COR-L47 (cell line): ENCODE data around the gene S100A1.
A peak's percentile ranks its signal among the peaks of the same experiment; 100 is the strongest.
"Not testable (repeated sequence)": the region's sequence is repeated elsewhere in the genome, so short reads cannot be mapped to it uniquely, and the experiment has no call there.

ENCODE experiments used
- DNase-seq: peaks from one replicate; lab custom pipeline; 2025; lab: John Stamatoyannopoulos, UW

Gene S100A1

DNA sequence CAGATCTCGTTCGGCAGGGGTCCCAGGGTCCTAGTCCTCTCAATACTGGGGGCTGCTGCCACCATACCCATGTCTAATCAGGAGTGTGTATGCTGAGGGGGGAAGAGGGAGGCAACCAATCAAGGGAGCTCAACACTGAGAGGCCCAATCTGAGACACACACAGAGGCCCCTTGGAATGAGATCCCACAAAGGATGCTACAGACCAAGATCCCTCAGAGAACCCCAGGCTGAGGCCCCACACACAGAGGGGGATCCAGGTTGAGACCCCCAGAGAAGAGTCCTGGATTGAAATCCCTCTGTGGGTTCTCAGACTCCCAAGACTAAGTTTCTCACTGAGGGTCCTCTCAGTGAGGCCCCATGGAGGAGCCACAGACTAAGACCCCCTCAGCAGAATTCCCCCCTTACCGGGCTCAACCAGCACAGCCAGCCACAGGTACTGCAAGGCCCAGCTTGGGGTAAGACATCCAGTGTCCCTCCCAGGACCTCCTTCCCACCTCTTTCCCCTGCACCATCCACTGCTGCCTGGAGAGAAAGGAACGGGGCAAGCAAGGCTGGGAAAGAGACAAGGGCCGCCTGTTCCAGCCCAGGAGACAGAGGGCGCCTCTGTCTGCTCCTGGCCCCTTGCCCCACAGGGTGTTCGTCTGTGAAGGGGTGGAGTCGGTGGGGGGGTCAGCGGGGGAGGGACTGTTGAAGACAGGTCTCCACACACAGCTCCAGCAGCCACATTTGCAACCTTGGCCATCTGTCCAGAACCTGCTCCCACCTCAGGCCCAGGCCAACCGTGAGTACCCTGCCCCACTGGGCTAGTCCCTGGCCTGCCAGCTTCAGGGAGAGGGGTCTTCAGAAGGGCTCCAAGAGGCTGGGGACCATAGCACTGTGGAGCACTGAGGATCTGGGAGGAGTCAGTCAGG lies at the start of gene S100A1:
Gene S100A1, plus strand, starts transcription at position 720 of the 912 bp plus-strand sequence. CDS start 2,088 bp downstream, outside the sequence.
- DNase-seq = no peak

DNA sequence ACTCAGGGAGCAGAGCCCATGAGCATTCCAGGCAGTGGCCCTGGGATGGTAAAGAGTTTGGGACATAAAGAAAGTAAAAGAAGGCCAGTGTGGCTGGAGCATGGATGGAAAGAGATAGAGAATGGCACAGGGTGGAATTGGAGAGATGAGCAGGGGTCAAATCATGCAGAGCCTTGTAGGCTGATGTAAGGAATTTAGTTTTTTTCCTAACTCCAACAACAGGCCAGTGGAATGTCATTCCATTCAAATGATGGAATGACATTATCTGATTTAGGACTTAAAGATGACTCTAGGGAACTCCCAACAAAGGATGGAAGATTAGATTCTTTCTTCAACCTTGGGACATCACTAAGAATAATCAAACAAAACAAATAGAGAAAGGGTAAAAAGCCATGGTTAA lies 49.7 kb upstream of the S100A1 start:
- DNase-seq = no peak

DNA sequence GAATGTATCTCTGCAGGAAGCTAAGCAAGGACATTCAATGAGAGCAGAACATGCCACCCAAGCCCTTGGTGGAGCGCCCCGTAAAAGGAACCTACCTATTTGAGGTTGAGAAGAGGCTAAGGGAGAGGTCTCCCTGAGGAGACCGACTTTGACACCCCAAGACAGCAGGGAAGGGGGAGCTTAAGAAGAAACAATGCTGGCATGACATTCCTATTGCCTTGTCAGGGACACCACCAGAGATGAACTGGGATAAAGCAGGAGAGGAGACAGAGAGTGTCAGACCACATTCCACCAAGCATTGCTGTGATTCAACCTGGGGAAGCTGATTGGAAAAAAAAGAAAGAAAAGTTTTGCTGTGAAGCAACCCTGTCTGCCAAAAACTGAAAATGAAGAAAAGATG lies 49.3 kb upstream of the S100A1 start:
- DNase-seq = no peak

DNA sequence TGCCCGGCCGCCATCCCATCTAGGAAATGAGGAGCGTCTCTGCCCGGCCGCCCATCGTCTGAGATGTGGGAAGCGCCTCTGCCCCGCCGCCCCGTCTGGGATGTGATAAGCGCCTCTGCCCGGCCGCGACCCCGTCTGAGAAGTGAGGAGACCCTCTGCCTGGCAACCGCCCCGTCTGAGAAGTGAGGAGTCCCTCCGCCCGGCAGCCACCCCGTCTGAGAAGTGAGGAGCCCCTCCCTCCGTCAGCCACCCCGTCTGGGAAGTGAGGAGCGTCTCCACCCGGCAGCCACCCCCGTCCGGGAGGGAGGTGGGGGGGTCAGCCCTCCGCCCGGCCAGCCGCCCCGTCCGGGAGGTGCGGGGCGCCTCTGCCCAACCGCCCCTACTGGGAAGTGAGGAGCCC lies 45.4 kb upstream of the S100A1 start:
- not testable (repeated sequence) for DNase-seq

DNA sequence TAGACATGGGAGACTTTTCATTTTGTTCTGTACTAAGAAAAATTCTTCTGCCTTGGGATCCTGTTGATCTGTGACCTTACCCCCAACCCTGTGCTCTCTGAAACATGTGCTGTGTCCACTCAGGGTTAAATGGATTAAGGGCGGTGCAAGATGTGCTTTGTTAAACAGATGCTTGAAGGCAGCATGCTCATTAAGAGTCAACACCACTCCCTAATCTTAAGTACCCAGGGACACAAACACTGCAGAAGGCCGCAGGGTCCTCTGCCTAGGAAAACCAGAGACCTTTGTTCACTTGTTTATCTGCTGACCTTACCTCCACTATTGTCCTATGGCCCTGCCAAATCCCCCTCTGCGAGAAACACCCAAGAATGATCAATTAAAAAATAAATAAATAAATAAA lies 44.7 kb upstream of the S100A1 start:
- not testable (repeated sequence) for DNase-seq

DNA sequence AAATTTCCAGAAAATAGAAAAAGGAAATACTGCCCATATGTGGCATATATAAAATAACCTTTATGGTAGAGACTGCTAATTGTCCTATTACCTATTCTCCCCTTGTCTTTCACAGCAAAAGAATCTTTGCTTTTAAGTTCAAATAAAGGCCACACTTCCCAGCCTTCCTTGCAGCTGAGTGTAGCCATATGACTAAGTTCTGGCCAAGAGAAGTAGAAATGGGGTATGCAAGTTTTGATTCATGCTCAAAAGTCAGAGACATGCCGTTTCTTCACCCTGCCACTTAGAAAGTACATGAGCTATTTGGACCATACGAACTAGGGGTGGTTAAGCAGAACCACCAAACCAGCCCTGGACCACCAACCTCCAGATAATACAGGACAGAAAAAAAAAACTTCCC lies 44.3 kb upstream of the S100A1 start:
- no peak for DNase-seq

DNA sequence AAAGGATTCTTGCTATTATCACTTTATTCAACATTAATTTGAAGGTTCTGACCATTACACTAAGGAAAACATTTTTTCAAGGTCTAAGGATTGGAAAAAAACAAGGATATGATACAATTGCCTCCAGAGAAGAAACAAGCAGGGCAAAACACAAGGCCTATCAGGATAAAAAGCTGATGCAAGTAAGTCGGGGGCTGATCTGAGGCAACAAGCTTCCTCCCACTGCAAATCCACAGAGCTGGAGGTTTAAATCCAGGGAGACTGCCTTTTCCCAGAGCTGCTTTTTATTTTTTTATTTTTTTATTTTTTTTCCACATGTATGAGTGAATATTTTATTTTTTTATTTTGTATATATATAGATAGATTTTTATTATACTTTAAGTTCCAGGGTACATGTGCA lies 43.2 kb upstream of the S100A1 start:
- no peak for DNase-seq

DNA sequence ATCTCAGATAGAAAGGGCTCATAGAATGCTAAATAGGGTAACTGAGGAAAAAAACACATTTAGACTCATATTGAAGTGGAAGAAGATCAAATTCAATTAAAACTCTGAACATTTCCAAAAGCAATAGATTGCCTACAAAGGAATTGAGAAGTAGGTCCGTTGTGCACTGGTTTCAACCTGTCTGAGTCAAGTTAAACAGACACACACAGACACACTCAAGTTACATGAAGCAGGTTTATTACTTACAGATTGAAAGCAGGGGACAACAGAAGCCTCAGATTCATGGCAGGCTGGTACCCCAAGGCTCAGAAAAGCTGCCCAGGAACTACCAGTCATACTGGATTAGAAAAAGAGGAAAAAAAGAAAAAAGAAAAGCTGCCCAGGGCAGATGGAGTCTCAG lies 41.9 kb upstream of the S100A1 start:
- no peak for DNase-seq

DNA sequence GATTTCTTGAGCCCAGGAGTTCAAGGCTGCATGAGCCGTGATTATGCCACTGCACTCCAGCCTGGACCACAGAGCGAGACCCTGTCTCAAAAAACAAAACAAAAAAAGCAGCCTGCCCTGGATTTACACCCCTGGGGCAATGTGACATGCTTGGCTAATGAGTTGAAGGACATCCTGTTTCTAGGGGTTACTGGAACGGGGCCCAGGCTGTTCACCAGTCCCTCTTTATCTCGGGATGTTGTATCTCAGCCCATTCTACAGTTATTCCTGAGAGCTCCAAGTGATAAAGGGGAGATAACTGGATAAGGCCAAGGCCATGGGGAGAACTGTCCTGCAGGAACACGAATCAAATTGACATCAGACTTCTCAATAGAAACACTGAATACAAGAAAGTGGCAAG lies 40.9 kb upstream of the S100A1 start:
- DNase-seq = no peak

DNA sequence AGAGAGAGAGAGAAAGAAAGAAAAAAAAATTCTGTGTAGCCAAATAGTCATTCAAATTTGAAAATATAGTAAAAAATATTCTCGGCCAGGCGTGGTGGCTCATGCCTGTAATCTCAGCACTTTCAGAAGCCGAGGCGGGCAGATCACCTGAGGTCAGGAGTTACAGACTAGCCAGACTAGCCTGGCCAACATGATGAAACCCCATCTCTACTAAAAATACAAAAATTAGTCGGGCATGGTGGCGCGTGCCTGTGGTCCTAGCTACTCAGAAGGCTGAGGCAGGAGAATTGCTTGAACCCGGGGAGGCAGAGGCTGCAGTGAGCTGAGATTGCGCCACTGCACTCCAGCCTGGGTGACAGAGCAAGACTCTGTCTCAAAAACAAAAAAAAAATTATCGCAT lies 40.2 kb upstream of the S100A1 start:
- DNase-seq = not testable (repeated sequence)

DNA sequence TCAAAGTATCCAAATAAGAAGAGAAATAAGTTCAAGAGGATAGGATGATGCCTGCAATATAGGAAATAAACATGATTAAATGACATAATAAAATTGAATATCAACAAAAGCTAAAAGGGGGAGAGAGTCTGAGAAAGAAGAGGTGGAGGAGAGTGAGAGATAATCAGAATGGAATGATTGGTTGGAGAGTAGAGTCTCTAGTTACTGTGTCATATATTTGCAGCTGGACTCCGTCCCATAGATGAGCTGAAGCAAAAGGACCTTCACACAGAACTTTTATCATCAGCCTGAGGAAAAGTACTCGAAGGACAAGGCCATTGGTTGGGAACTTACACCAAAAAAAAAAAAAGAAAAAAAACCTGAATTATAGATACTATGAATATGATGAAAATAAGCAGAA lies 39.8 kb upstream of the S100A1 start:
- no peak for DNase-seq

DNA sequence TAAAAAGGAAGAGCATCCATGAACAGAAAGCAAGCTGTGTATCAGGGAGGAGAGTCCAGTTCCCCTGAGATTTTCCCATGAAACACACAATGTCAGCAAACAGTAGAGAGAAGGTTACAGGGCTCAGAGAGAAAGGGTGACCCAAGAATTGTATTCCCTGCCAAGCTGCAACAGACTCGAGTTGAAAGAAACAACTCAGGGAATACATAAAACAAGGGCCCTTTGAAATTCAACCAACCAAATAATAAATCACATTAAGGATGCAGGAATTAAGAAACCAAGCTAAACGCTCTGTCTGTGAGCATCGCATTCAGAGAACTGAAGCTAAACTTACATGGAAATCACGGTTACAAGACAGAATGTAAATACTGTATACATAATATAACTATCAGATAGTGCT lies 35.5 kb upstream of the S100A1 start:
- no peak for DNase-seq

DNA sequence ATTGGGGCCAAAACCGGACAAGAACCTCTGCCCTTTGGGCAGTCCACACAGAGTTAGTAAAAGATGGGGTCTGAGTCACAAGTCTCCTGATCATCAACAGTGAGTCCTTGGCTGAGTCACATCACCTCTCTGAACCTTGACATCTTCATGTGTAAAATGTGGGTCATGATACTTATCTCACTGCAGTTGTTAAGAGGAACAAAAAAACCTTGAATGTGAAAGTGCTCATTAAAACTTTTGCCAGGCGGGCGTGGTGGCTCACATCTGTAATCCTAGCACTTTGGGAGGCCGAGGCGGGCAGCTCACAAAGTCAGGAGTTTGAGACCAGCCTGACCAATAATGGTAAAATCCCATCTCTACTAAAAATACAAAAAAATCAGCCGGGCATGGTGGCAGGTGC lies 31.0 kb upstream of the S100A1 start:
- DNase-seq = no peak

DNA sequence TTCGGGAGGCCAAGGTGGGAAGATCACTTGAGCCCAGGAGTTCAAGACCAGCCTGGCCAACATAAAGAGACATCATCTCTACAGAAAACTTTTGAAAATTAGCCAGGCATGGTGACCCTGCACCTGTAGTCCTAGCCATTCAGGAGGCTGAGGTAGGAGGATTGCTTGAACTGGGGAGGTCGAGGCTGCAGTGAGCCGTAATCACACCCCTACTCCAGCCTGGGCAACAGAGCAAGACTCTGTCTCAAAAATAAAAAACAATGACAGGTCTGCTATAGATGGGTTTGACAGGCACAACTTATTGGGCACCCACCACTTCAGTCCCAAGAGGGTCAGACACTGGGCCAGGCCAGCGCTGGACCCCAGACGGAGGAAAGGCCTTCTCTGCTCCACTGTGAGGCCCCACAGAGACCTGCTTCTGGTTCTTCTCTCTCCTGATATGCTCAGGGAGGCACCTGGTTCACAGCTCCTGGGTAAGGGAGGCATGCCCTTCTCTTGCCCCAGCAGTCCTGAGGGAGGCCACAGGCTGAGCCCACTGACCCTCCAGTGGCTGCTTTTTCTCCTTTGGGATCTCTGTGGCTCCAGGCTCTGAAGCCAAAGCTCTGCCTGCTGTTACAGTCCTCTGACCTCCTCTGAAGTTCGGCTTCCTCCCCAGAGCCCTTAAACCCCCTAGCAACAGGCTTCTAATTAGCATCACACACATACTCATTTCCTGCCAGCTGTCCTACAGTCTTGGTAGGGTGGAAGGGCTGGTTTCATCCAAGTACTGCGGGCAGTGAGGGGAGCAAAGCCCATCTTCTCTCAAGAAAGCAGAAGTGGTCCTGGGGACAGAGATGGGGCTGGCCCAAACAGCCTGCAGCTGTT lies 29.7 kb upstream of the S100A1 start:
- peak; percentile 50 for DNase-seq

DNA sequence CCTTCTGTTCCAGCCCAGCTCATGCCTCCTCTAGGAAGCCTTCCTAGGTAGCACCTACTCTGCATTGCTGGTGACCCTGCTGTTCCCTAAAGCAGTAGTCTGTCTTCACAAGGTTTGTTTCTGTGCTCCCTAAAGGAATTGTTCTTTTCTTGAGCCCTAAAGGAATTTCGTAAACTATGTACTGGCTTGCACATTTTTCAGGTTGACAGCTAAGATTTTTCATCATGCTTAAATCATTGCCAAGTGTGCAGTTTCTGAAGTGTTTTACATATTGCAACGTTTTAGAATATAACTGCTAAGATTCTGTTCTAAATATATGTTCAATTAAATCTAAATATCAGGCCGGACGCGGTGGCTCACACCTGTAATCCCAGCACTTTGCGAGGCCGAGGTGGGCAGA lies 28.4 kb upstream of the S100A1 start:
- no peak for DNase-seq

DNA sequence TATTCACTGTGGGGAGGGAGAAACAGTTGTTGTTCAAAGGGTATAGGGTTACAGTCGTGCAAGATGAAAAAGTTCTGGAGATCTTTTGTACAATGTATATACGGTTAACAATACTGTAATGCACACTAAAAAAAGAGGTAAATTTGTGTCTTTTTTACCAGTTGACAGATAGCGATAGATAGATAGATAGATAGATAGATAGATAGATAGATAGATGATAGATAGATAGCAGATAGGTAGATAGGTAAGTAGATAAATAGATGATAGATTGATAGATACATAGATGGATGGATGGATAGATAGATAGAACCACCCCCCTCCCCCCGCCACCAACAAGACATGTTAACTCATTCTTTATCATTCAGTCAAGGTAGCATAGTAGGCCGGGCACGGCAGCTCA lies 25.5 kb upstream of the S100A1 start:
- DNase-seq = no peak

DNA sequence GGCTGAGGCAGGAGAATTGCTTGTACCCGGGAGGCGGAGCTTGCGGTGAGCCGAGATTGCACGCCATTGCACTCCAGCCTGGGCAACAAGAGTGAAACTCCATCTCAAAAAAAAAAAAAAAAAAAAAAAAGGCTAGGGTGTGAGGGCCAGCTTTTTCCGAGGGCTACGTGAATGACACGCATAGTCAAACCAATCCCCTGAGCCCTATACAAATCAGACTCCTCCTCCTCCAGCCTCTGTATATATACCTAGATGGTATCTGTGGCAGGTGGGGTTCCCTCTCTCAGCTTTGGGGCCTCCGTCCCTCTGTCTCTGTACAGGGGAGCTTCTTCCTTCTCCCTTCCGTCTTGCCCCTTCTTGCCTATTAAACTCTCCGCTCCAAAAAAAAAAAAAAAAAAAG lies 22.0 kb upstream of the S100A1 start:
- no peak for DNase-seq

DNA sequence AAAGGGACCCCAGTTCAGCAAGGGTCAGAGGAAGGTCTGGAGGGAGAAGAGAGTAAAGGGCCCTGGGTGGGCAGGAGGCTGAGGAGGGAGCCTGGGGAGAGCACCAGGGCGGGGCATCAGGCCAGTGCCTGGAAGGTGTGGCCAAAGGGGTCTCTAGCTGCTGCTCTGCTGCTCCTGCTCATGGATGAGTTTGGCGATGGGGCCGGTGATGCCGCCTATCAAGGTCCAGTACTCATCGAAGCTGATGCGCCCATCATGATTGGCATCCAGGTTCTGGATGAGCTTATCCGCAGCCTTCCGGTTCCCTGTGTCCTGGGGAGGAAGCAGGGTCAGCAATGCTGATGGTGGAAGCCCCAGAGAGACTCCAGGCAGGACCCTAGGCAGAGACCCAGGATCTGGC lies 20.9 kb upstream of the S100A1 start:
- DNase-seq = no peak

DNA sequence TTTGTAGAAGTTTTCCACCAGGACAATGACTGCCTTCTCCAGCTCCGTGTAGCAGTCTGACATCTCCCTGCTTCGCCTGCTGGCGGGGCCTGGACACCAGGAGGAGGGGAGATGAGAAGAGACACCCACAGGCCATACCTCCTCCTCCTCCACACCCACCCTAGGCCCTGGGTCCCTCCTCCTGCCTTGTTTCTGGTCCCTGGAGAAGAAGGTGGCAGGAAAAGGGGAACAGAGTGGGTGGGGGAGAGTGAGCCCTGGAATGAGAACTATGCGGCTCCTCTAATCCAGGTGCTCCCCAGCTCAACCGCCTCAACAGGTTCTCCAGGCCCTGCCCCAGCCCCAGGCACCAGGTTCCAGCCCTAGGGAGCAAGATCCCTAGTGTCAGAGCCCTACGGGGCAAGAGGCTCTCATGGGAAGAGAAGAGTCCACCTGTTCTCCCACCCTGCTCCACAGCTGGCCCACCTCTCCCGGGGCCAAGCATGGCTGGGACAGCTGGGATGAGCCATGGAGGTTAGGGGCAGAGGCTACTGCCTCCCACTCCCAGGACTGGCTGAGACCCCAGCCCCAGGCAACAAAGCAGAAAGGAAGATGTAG lies 20.0 kb upstream of the S100A1 start:
- no peak for DNase-seq

DNA sequence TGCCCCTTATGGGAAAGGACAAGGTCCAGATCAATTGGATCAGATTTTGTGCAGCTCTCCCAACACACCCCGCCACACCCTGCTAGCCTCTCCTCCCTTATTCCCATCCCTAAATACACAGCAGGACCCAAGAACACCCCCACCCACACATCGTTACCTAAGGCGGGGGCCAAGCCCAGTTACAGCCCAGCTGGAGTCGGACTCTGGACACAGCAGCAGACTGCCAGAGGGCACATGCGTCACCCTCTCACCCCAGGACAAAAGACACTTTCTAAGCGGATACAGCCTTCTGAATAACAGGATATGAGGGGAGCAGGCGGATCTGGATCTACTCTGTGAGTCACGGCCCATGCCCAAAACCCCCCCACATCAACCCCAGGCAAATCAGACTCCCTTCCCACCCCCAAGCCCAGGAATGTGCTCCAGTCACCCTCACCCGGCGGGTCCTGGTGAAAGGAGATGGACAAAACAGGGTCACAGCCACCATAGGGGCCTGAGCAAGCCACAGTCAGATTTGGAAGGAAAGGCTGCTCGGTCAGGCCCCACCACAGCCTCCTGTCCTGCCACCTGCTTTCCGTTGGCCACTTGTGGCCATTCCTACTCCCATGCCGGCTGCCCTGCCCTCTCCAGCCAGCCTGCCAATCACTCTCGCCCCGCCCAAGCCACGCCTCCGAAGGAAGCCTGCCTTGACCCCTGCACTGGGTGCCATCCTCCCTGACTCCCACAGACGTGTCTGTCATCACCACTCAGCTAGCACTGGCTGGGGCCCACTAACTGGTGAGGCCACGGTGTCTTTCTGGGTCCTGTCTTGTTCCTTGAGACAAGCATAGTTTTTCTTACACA lies 19.3 kb upstream of the S100A1 start:
- no peak for DNase-seq

DNA sequence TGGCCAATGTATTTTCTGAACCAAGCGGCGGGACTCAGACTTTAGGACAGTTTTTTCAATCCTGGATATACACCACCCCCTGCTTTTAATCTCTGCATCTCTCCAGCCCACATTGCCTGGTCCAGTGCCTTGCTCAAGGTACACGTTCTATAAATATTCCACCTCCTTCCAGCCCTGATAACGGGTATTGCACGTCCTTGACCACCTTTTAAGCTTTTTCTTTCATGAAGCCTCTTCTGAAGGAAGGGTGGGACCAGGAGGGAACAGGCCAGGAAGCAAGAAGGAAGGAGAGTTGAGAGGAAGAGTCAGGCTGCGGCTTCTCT lies 18.7 kb upstream of the S100A1 start:
- DNase-seq = no peak

DNA sequence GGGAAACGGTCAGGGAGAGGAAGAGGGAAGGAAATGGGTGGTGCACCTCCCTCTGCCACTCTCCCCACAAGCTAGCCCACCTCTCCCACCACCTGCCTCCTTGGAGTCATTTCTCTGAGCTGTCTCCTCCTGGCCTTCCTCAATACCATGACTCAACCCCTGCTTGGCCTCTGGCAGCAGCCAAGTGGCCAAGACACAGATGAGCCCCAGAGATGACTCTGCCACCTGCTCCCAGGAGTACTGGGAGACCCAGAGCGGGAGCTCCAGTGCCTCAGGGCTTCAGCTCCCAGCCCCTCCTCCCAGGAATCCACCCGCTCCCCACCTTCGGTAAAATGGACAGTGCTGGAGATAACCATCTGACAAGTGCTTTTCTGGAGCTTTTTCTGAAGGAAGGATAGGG lies 17.9 kb upstream of the S100A1 start:
- DNase-seq = no peak
